ENCODE results near the gene EARS2. TPM values are rescaled to one million over a fixed set of nuclear protein-coding genes. Genes with fewer than 3 reads are reported as not detected.

Gene EARS2
- total RNA-seq, 1 experiment from 2014 or later = 32.8 TPM

GRCh38 chr16:23539984-23540816 is 16.9 kb downstream of the EARS2 start:
- CTCF ChIA-PET = interaction anchor here (0.5 to 1.0 kb wide), 5 partner anchors 11 to 467 kb away, joined by 3 to 6 read pairs (median 4); no protein-coding TSS in a partner anchor
- BruUV-seq (replicated peaks) = no TSS peak
- peaks cover 68% of the 10 kb centered on the region for H3K36me3 Mint-ChIP-seq (ENCODE audit: insufficient read depth, unreplicated experiment)
- POLR2A ChIA-PET = interaction anchor here (0.6 to 2.0 kb wide), 4 partner anchors 9 to 135 kb away, joined by 3 to 6 read pairs (median 4); no protein-coding TSS in a partner anchor
- H3K4me3 Mint-ChIP-seq (ENCODE audit: unreplicated experiment) = no peak overlapping the region
- DNase-seq (ENCODE audit: unreplicated experiment) = no peak
- intact Hi-C loops (cut with micrococcal nuclease) = no loop called here
- TF ChIP-seq, protein P1, sequence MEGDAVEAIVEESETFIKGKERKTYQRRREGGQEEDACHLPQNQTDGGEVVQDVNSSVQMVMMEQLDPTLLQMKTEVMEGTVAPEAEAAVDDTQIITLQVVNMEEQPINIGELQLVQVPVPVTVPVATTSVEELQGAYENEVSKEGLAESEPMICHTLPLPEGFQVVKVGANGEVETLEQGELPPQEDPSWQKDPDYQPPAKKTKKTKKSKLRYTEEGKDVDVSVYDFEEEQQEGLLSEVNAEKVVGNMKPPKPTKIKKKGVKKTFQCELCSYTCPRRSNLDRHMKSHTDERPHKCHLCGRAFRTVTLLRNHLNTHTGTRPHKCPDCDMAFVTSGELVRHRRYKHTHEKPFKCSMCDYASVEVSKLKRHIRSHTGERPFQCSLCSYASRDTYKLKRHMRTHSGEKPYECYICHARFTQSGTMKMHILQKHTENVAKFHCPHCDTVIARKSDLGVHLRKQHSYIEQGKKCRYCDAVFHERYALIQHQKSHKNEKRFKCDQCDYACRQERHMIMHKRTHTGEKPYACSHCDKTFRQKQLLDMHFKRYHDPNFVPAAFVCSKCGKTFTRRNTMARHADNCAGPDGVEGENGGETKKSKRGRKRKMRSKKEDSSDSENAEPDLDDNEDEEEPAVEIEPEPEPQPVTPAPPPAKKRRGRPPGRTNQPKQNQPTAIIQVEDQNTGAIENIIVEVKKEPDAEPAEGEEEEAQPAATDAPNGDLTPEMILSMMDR (IDR thresholded peaks at IDR 0.05; ENCODE audit: unreplicated experiment) = no peak
- no peaks in the 10 kb centered on the region for H3K4me1 Mint-ChIP-seq (ENCODE audit: insufficient read depth, unreplicated experiment)
- no peaks in the 10 kb centered on the region for H3K27me3 Mint-ChIP-seq (ENCODE audit: insufficient read depth, unreplicated experiment)
- no peaks in the 10 kb centered on the region for H3K9me3 Mint-ChIP-seq (ENCODE audit: unreplicated experiment)
- H3K27ac Mint-ChIP-seq (ENCODE audit: low read depth, unreplicated experiment) = no peak overlapping the region

GRCh38 chr16:23538919-23539278 is 18.3 kb downstream of the EARS2 start:
- no peak overlapping the region for H3K4me3 Mint-ChIP-seq (ENCODE audit: unreplicated experiment)
- H3K27me3 Mint-ChIP-seq (ENCODE audit: insufficient read depth, unreplicated experiment) = no peaks in the 10 kb centered on the region
- H3K9me3 Mint-ChIP-seq (ENCODE audit: unreplicated experiment) = no peaks in the 10 kb centered on the region
- H3K4me1 Mint-ChIP-seq (ENCODE audit: insufficient read depth, unreplicated experiment) = no peaks in the 10 kb centered on the region
- CTCF ChIA-PET = interaction anchor here (0.6 to 1.2 kb wide), 6 partner anchors 12 to 251 kb away, joined by 3 to 7 read pairs (median 4); no protein-coding TSS in a partner anchor
- intact Hi-C loops (cut with micrococcal nuclease) = no loop called here
- H3K36me3 Mint-ChIP-seq (ENCODE audit: insufficient read depth, unreplicated experiment) = peaks cover 74% of the 10 kb centered on the region
- peak overlapping the region; percentile 12 for H3K27ac Mint-ChIP-seq (ENCODE audit: low read depth, unreplicated experiment)
- no peak for DNase-seq (ENCODE audit: unreplicated experiment)
- TF ChIP-seq, protein P1 (IDR thresholded peaks at IDR 0.05; ENCODE audit: unreplicated experiment) = no peak
- POLR2A ChIA-PET = interaction anchor here (1.2 to 2.0 kb wide), 3 partner anchors 8 to 20 kb away, joined by 3 to 6 read pairs (median 4); no protein-coding TSS in a partner anchor
- BruUV-seq (replicated peaks) = no TSS peak

DNA sequence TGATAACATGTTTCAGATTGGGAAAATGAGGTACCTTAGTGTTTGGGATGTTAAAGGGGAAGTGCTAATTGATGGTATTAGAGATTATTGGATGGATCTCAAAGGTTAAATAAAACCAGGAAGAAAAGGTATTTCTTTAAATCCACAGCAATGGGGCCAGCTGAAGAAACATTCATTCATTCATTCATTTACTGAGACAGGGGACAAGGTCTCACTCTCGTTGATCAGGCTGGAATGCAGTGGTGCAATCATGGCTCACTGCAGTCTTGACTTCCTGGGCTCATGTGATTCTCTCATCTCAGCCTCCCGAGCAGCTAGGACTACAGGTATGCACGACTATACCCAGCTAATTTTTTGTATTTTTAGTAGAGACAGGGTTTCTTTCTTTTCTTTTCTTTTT is 19.8 kb downstream of the EARS2 start:
- no peaks in the 10 kb centered on the region for H3K27me3 Mint-ChIP-seq (ENCODE audit: insufficient read depth, unreplicated experiment)
- no peaks in the 10 kb centered on the region for H3K9me3 Mint-ChIP-seq (ENCODE audit: unreplicated experiment)
- intact Hi-C loops (cut with micrococcal nuclease) = no loop called here
- CTCF ChIA-PET = interaction anchor here (0.7 to 1.6 kb wide), 2 partner anchors 18 to 19 kb away, joined by 3 to 4 read pairs; no protein-coding TSS in a partner anchor
- no peak overlapping the region for H3K4me3 Mint-ChIP-seq (ENCODE audit: unreplicated experiment)
- H3K36me3 Mint-ChIP-seq (ENCODE audit: insufficient read depth, unreplicated experiment) = peaks cover 75% of the 10 kb centered on the region
- TF ChIP-seq, protein P1 (IDR thresholded peaks at IDR 0.05; ENCODE audit: unreplicated experiment) = no peak
- H3K27ac Mint-ChIP-seq (ENCODE audit: low read depth, unreplicated experiment) = no peak overlapping the region
- POLR2A ChIA-PET = interaction anchor here (0.9 to 1.3 kb wide), 2 partner anchors 10 to 33 kb away, joined by 3 to 4 read pairs; no protein-coding TSS in a partner anchor
- BruUV-seq (replicated peaks) = no TSS peak
- DNase-seq (ENCODE audit: unreplicated experiment) = no peak
- H3K4me1 Mint-ChIP-seq (ENCODE audit: insufficient read depth, unreplicated experiment) = no peaks in the 10 kb centered on the region

DNA sequence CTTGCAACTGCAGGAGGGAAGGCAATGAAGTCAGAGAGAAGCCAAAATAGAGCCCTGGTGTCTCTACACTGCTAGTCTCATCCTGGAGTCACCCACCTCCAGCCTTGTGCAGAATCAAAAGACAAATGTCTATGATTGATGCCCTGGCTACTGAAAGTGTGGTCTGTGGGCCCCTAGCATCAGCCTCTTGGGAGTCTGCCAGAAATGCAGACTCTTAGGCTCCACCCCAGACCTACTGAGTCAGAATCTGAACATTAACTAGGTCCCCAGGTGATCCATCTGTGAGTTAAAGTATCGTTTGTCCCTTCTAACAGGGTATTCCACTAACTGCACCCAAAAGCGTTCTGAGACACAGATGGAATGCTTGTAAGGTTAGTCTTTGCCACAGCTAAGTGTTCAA is 21.2 kb downstream of the EARS2 start:
- H3K4me3 Mint-ChIP-seq (ENCODE audit: unreplicated experiment) = no peak overlapping the region
- BruUV-seq (replicated peaks) = no TSS peak
- no peak overlapping the region for H3K27ac Mint-ChIP-seq (ENCODE audit: low read depth, unreplicated experiment)
- H3K4me1 Mint-ChIP-seq (ENCODE audit: insufficient read depth, unreplicated experiment) = no peaks in the 10 kb centered on the region
- intact Hi-C loops (cut with micrococcal nuclease) = no loop called here
- TF ChIP-seq, protein P1 (IDR thresholded peaks at IDR 0.05; ENCODE audit: unreplicated experiment) = no peak
- H3K9me3 Mint-ChIP-seq (ENCODE audit: unreplicated experiment) = no peaks in the 10 kb centered on the region
- POLR2A ChIA-PET = no interaction called here
- CTCF ChIA-PET = interaction anchor here (1.2 kb wide), 1 partner anchor 23 kb away, joined by 6 read pairs; no protein-coding TSS in a partner anchor
- H3K27me3 Mint-ChIP-seq (ENCODE audit: insufficient read depth, unreplicated experiment) = no peaks in the 10 kb centered on the region
- peaks cover 75% of the 10 kb centered on the region for H3K36me3 Mint-ChIP-seq (ENCODE audit: insufficient read depth, unreplicated experiment)
- DNase-seq (ENCODE audit: unreplicated experiment) = no peak
